Right lobe of liver (tissue), 6 donors: ENCODE measurements around the gene CORO2A. TPM values are rescaled to one million over a fixed set of nuclear protein-coding genes. Genes with fewer than 3 reads are reported as not detected.

Experiments used
- ATAC-seq, 4 donors: fragments of 200-7000 bp; cut with Tn5 transposase; one replicate each; pipeline ENCODE4 v1.9.1; 2020; ENCODE audit warnings: mild to moderate bottlenecking in 4 of 4, moderate library complexity in 4 of 4
- DNase-seq, 3 donors: peaks; one replicate each; pipeline ENCODE4 v3.0.0-alpha.2; 2020
- H3K27ac ChIP-seq, 3 donors: fragments of 200-600 bp; one replicate each; pipeline ENCODE4 v1.8.0; 2022
- H3K27me3 ChIP-seq, 2 donors: fragments of 200-600 bp; one replicate each; pipeline ENCODE4 v1.8.0; 2022
- H3K36me3 ChIP-seq, 4 donors: fragments of 200-600 bp; sonication (generic) in 1 of 4; one replicate each; pipeline versions ENCODE4 v1.5.1 to v1.8.0; 2017 to 2022; ENCODE audit warnings: control low read depth in 1 of 4
- H3K4me1 ChIP-seq, 4 donors: fragments of 200-600 bp; sonication (generic) in 1 of 4; one replicate each; pipeline versions ENCODE4 v1.5.1 to v1.8.0; 2017 to 2022; ENCODE audit warnings: control low read depth in 1 of 4
- H3K4me3 ChIP-seq, 3 donors: fragments of 200-600 bp; one replicate each; pipeline ENCODE4 v1.8.0; 2022
- H3K9me3 ChIP-seq, 4 donors: fragments of 200-600 bp; sonication (generic) in 1 of 4; one replicate each; pipeline versions ENCODE4 v1.5.1 to v1.8.0; 2017 to 2022; ENCODE audit warnings: control low read depth in 1 of 4
- CTCF ChIP-seq, 4 donors: fragments of 200-600 bp in 3 of 4; fragments of 450-650 bp in 1 of 4; IDR thresholded peaks; one replicate each; pipeline versions ENCODE4 v1.5.1 to v1.8.0; 2016 to 2022; ENCODE audit warnings: antibody characterized with exemption in 4 of 4, mild to moderate bottlenecking in 2 of 4
- POLR2A ChIP-seq: fragments of 450-650 bp; IDR thresholded peaks from one replicate; pipeline ENCODE4 v1.6.1; 2017; ENCODE audit warnings: antibody characterized with exemption, mild to moderate bottlenecking
- WGBS: methylation state at CpG from one replicate; pipeline ENCODE4 v1.1.6; 2018; ENCODE audit warnings: low coverage, low lambda C conversion rate; ENCODE audit not compliant: insufficient coverage; ENCODE audit errors: missing lambda C conversion rate; 5-methylcytosine and 5-hydroxymethylcytosine counted together
- intact Hi-C, 2 donors: fragments of 100-400 bp; cut with DNase I; formaldehyde crosslinking; loops; one replicate each; pipeline versions ENCODE4 v1.11.2 to v1.14.1; 2022
- total RNA-seq, 6 experiments: library from RNA; depleted of rRNA in 2 of 6; stranded (reverse); fragments of >200 nt in 2 of 6; fragmentation: NEBNext Ultra II Directional in 3 of 6; extraction: Animal tissue kit (Norgen Biotek cat#: 25700) in 3 of 6; gene quantifications; one replicate each; pipeline versions ENCODE4 v1.1.0 to v1.2.4, GENCODE V29; 2016 to 2023
- donor health status: DM: no; HTN: yes; CAD: no.
- donor health status: DM: no; HTN: no; CAD: no.
- donor health status: DM: no; HTN: no; CAD: no.
- donor health status: DM: no; HTN: yes; CAD: no.
- donor health status: DM: no; HTN: yes; CAD: no.

Gene CORO2A
- total RNA-seq, 6 experiments from 2014 or later, result 0.67 to 6.2 (median 3.3) TPM

- intact Hi-C loops, result loop anchor here in 1 of 2 donors (10.0 kb wide), 1 partner anchor 46 kb away; no protein-coding TSS in a partner anchor
- ATAC-seq (no peak), DNase-seq (no peak)
- TF ChIP-seq CTCF (IDR thresholded peaks at IDR 0.05) (no peak), POLR2A (no peak)
- 100% methylated on average over 1 of the region's 6 CpGs for WGBS
- H3K27ac ChIP-seq, result no peak overlapping the region
- no peaks in the 10 kb centered on the region for H3K27me3 ChIP-seq
- H3K4me3 ChIP-seq, result no peak overlapping the region
- no peaks in the 10 kb centered on the region for H3K36me3 ChIP-seq
- peaks cover 0 to 20% (median 3%) of the 10 kb centered on the region in 4 donors for H3K4me1 ChIP-seq
- H3K9me3 ChIP-seq, result no peaks in the 10 kb centered on the region
These were observed 11.4 kb downstream of the CORO2A start for GRCh38 chr9:98180996-98181395.

- 59% methylated on average over 10 of the region's 16 CpGs for WGBS
- no peak overlapping the region for H3K4me3 ChIP-seq
- DNase-seq, result no peak
- intact Hi-C loops, result no loop called here
- H3K36me3 ChIP-seq, result no peaks in the 10 kb centered on the region
- no peak for ATAC-seq
- no peak overlapping the region for H3K27ac ChIP-seq
- no peaks in the 10 kb centered on the region for H3K9me3 ChIP-seq
- no peak for TF ChIP-seq POLR2A
- no peak for TF ChIP-seq CTCF (IDR thresholded peaks at IDR 0.05)
- H3K27me3 ChIP-seq, result no peaks in the 10 kb centered on the region
- peaks cover 0 to 20% (median 3%) of the 10 kb centered on the region in 4 donors for H3K4me1 ChIP-seq
These were observed 13.3 kb downstream of the CORO2A start for GRCh38 chr9:98178874-98179850.

GRCh38 chr9:98176391-98177259 lies 15.8 kb downstream of the CORO2A start:
- ATAC-seq, result peak in 3 of 4 donors; percentile 11 to 64 (median 30)
- Histone ChIP-seq H3K36me3 (no peaks in the 10 kb centered on the region), H3K4me3 (no peak overlapping the region), H3K9me3 (no peaks in the 10 kb centered on the region), H3K4me1 (peaks cover 0 to 6% (median 0%) of the 10 kb centered on the region in 4 donors), H3K27ac (no peak overlapping the region), H3K27me3 (no peaks in the 10 kb centered on the region)
- TF ChIP-seq POLR2A (no peak), CTCF (IDR thresholded peaks at IDR 0.05) (no peak)
- 69% methylated on average over 7 of the region's 9 CpGs for WGBS
- no peak for DNase-seq
- intact Hi-C loops, result no loop called here

GRCh38 chr9:98175762-98176161 lies 16.7 kb downstream of the CORO2A start:
- Histone ChIP-seq H3K27ac (no peak overlapping the region), H3K4me3 (no peak overlapping the region), H3K27me3 (no peaks in the 10 kb centered on the region), H3K4me1 (peaks cover 0 to 6% (median 0%) of the 10 kb centered on the region in 4 donors), H3K9me3 (no peaks in the 10 kb centered on the region), H3K36me3 (no peaks in the 10 kb centered on the region)
- 92% methylated on average over 3 of the region's 3 CpGs for WGBS
- intact Hi-C loops, result no loop called here
- ATAC-seq (no peak), DNase-seq (no peak)
- no peak for TF ChIP-seq CTCF (IDR thresholded peaks at IDR 0.05)
- no peak for TF ChIP-seq POLR2A
